Measurements from ENCODE around the gene DRC7.
"Not testable (repeated sequence)": the region's sequence is repeated elsewhere in the genome, so short reads cannot be mapped to it uniquely, and the experiment has no call there.

The DRC7 gene

DNA sequence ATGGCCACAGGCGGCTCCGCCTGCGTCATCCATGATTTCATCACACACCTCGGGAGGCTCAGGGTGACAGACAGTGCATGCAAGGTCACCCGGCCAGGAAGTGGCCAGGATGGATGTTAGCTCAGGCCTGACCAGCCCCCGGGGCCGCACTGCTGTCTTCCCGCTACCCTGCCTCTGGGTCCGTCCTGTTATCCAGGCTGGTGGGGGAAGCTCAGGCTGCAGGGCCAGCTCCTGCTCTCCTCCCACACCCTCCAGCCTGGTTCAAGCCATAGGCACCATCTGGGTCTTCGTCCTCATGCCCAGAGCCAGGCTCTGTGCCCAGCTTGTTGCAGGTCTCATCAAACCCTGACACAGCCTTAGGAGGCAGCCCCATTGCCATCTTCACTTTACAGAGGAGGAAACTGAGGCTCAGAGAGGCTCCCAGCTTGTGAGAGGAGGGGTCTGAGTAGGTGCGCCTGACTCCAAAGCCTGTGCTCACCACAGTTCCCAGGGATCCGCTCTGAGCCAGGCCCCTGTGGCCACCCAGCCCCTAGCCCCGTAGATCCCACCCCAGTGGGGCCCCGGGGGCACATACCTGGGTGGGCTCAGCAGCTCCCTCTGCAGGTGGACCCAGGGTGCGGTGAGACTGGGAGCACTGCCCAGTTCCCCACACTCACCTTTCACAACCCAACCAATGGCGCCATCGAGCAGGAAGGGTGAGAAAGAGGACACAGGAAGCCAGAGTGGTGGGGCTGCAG, 26.9 kb upstream of the DRC7 start:
- Histone ChIP-seq H3K27me3 (ENCODE audit: control insufficient read depth in 5 of 5, insufficient read depth in 4 of 5, low read length in 5 of 5) (peaks cover 0 to 9% (median 3%) of the 10 kb centered on the region in 5 donors), H3K27ac (ENCODE audit: low read depth, low read length) (no peak overlapping the region), H3K36me3 (ENCODE audit: control insufficient read depth in 5 of 5, insufficient read depth in 5 of 5, low read length in 5 of 5) (peaks cover 0 to 22% (median 8%) of the 10 kb centered on the region in 5 donors), H3K9ac (ENCODE audit: low read length in 5 of 5) (no peak overlapping the region), H3K9me3 (ENCODE audit: control insufficient read depth in 5 of 5, low read length in 5 of 5) (no peaks in the 10 kb centered on the region), H3K4me1 (ENCODE audit: control insufficient read depth in 5 of 5, insufficient read depth in 5 of 5, low read length in 5 of 5) (peaks cover 0 to 9% (median 0%) of the 10 kb centered on the region in 5 donors), H3K4me3 (ENCODE audit: low read depth in 1 of 5, low read length in 5 of 5) (no peak overlapping the region)

DNA sequence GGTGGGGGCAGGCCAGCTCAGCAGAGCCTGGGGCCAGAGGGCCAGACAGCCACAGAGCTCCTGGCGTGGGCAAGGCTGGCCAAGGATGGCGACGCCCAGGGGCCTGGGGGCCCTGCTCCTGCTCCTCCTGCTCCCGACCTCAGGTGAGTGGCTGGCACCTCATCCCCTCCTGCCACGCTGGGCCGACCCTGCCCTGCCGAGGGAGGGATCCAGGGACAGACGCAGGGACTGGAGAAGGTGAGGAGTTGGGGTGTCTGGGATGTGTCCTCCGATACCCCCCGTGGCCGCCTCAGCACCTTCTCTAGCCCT, 26.4 kb upstream of the DRC7 start, which contains the start of gene ADGRG3:
Gene ADGRG3 (plus strand): TSS at position 44 of the 309 bp plus-strand sequence. CDS start 42 bp downstream, at position 86.
- Histone ChIP-seq H3K4me3 (ENCODE audit: low read depth in 1 of 5, low read length in 5 of 5) (no peak within 1 kb of the TSS), H3K27me3 (ENCODE audit: control insufficient read depth in 5 of 5, insufficient read depth in 4 of 5, low read length in 5 of 5) (peaks cover 0 to 11% (median 8%) of the 10 kb centered on the region in 5 donors), H3K27ac (ENCODE audit: low read depth, low read length) (no peak within 1 kb of the TSS), H3K36me3 (ENCODE audit: control insufficient read depth in 5 of 5, insufficient read depth in 5 of 5, low read length in 5 of 5) (peaks cover 0 to 17% (median 4%) of the 10 kb centered on the region in 5 donors), H3K4me1 (ENCODE audit: control insufficient read depth in 5 of 5, insufficient read depth in 5 of 5, low read length in 5 of 5) (peaks cover 0 to 9% (median 0%) of the 10 kb centered on the region in 5 donors), H3K9ac (ENCODE audit: low read length in 5 of 5) (no peak within 1 kb of the TSS), H3K9me3 (ENCODE audit: control insufficient read depth in 5 of 5, low read length in 5 of 5) (no peaks in the 10 kb centered on the region)

DNA sequence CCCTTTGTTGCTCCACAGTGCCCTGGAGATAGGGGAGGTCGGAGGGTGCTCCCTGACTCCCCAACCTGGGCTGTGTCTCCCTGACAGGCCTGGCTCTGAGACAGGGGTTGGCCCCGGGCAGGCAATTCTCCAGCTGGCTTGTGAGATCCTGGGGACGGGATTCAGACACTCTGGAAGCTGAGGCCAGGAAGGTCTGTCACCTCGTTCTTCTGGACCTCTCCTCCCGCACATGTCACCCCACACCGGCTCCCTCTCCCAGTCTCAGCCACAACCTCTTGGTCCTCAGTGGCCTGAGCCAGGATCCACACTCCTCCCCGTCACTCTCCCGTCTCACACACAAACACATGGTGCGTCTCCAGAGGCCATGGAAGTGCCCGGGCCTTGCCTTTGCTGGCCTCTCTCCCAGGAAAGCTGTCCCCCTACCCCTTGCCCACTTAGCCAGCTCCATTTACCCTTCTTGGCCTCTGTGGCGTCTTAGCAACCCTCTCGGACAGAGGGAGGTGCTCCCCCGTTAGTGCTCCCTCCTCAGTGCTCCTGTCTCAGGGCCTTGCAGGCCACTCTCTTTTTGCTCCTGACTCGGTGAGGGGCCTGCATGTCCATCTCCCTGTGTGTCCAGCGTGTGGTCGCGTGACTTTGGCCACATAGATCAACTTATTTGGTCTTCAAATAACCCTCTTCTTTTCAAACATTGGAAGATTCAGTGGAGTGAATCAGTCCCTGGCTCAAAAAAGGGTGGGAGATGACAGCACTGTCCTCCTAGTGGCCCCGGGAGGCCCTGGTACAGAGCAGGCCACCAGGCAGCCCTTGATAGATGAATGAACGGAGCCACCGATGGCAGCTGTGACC, 25.8 kb upstream of the DRC7 start:
- Histone ChIP-seq H3K9ac (ENCODE audit: low read length in 5 of 5) (no peak overlapping the region), H3K4me3 (ENCODE audit: low read depth in 1 of 5, low read length in 5 of 5) (no peak overlapping the region), H3K36me3 (ENCODE audit: control insufficient read depth in 5 of 5, insufficient read depth in 5 of 5, low read length in 5 of 5) (peaks cover 0 to 10% (median 0%) of the 10 kb centered on the region in 5 donors), H3K27me3 (ENCODE audit: control insufficient read depth in 5 of 5, insufficient read depth in 4 of 5, low read length in 5 of 5) (peaks cover 0 to 15% (median 11%) of the 10 kb centered on the region in 5 donors), H3K27ac (ENCODE audit: low read depth, low read length) (no peak overlapping the region), H3K4me1 (ENCODE audit: control insufficient read depth in 5 of 5, insufficient read depth in 5 of 5, low read length in 5 of 5) (peaks cover 0 to 9% (median 0%) of the 10 kb centered on the region in 5 donors), H3K9me3 (ENCODE audit: control insufficient read depth in 5 of 5, low read length in 5 of 5) (no peaks in the 10 kb centered on the region)

DNA sequence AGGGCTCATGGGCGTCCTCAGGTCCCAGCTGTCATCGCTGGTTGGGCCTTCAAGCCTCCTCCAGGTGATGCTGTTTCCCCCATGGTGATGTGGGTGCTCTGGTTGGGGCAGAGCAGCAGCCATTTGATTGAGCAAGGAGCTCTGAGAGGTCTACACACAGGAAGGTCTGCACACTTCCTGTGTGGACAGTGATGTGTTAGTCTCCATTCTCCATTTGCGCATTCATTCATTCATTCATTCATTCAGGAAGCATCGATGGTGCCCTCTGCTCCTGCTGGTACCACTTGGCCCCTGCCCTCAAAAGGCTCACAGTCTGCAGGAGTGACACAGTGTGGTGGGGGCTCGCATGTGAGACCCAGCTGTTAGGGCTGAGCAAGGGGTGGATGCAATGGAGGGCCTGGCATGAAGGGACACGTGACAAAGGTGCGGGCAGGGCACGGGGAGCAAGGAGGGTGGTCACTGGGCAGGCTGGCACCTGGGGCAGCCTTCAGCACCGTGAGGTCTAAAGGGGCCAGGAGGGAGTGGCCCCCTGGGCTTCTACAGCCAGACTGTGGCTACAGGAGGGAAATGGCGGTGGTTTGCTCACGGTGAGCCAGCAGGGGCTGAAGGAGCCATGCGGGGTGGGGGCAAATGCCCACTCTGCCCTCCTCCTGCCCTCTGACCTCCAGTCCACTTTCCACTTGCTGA, 25.0 kb upstream of the DRC7 start:
- peaks cover 0 to 9% (median 0%) of the 10 kb centered on the region in 5 donors for H3K4me1 ChIP-seq (ENCODE audit: control insufficient read depth in 5 of 5, insufficient read depth in 5 of 5, low read length in 5 of 5)
- H3K27ac ChIP-seq (ENCODE audit: low read depth, low read length), result no peak overlapping the region

DNA sequence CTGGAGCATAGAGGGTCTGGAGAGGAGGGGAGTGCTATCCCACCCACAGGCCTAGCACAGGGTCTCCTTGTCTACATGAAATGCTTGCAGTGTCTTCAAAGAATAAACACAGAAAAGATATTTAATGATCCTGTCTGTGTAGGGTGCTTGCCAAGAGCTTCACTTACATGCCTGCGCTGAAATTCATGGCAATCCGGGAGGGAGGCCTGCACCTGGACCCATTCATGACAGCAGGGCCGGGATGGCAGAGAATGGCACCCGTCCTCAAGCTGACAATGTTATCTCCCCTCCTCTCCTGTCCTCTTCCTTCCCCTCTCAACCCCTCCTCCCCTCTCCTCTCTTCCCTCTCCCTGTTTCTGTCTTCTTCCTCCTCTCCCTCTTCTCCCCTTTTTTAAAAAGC, 24.4 kb upstream of the DRC7 start:
- Histone ChIP-seq H3K4me3 (ENCODE audit: low read depth in 1 of 5, low read length in 5 of 5) (no peak overlapping the region), H3K27ac (ENCODE audit: low read depth, low read length) (no peak overlapping the region), H3K4me1 (ENCODE audit: control insufficient read depth in 5 of 5, insufficient read depth in 5 of 5, low read length in 5 of 5) (peaks cover 0 to 9% (median 0%) of the 10 kb centered on the region in 5 donors), H3K36me3 (ENCODE audit: control insufficient read depth in 5 of 5, insufficient read depth in 5 of 5, low read length in 5 of 5) (peaks cover 0 to under 1% (median 0%) of the 10 kb centered on the region in 5 donors), H3K9me3 (ENCODE audit: control insufficient read depth in 5 of 5, low read length in 5 of 5) (no peaks in the 10 kb centered on the region), H3K9ac (ENCODE audit: low read length in 5 of 5) (no peak overlapping the region), H3K27me3 (ENCODE audit: control insufficient read depth in 5 of 5, insufficient read depth in 4 of 5, low read length in 5 of 5) (peaks cover 0 to 21% (median 11%) of the 10 kb centered on the region in 5 donors)

More for the DNA sequence above, 25.0 kb upstream of the DRC7 start:
- Histone ChIP-seq H3K9me3 (ENCODE audit: control insufficient read depth in 5 of 5, low read length in 5 of 5) (no peaks in the 10 kb centered on the region), H3K9ac (ENCODE audit: low read length in 5 of 5) (no peak overlapping the region), H3K27me3 (ENCODE audit: control insufficient read depth in 5 of 5, insufficient read depth in 4 of 5, low read length in 5 of 5) (peaks cover 0 to 21% (median 11%) of the 10 kb centered on the region in 5 donors), H3K36me3 (ENCODE audit: control insufficient read depth in 5 of 5, insufficient read depth in 5 of 5, low read length in 5 of 5) (peaks cover 0 to 4% (median 0%) of the 10 kb centered on the region in 5 donors), H3K4me3 (ENCODE audit: low read depth in 1 of 5, low read length in 5 of 5) (no peak overlapping the region)

DNA sequence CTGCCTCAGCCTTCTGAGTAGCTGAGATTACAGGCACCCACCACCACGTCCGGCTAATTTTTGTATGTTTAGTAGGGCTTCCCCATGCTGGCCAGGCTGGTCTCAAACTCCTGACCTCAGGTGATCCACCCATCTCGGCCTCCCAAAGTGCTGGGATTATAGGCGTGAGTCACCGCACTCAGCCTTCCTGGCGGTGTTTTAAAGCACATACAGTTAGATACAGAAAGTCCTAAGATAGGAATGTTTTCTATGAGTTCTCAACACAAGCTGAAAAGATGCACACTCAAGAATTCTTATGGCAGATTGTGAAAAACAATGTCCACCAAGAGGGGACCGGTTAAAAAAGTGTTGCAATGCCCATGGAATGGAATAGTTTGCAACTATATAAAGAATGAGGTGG, 23.2 kb upstream of the DRC7 start:
- peaks cover 0 to 21% (median 11%) of the 10 kb centered on the region in 5 donors for H3K27me3 ChIP-seq (ENCODE audit: control insufficient read depth in 5 of 5, insufficient read depth in 4 of 5, low read length in 5 of 5)
- H3K4me3 ChIP-seq (ENCODE audit: low read depth in 1 of 5, low read length in 5 of 5); H3K4me1 ChIP-seq (ENCODE audit: control insufficient read depth in 5 of 5, insufficient read depth in 5 of 5, low read length in 5 of 5); H3K27ac ChIP-seq (ENCODE audit: low read depth, low read length); H3K36me3 ChIP-seq (ENCODE audit: control insufficient read depth in 5 of 5, insufficient read depth in 5 of 5, low read length in 5 of 5); H3K9ac ChIP-seq (ENCODE audit: low read length in 5 of 5); H3K9me3 ChIP-seq (ENCODE audit: control insufficient read depth in 5 of 5, low read length in 5 of 5): not testable (repeated sequence)

DNA sequence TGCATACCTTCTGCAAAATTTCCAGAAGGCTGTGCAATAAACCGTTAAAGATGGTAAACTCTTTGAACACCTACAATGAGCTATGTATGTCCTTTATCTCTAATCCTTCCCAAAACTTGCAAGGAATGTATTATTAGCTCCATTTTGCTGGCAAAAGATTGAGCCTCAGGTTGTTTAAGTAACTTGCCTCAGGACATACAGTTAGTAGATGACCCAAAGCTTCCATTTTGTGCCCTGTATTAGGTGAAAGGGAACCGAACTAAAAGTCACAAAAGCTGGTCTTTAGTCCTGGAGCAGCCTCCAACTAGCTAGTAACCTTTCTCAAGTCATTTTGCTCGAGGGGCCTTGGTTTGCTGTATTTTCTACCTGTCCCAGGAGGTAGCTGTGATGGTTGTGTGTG, 22.2 kb upstream of the DRC7 start:
- Histone ChIP-seq H3K36me3 (ENCODE audit: control insufficient read depth in 5 of 5, insufficient read depth in 5 of 5, low read length in 5 of 5) (no peaks in the 10 kb centered on the region), H3K27me3 (ENCODE audit: control insufficient read depth in 5 of 5, insufficient read depth in 4 of 5, low read length in 5 of 5) (peaks cover 0 to 15% (median 11%) of the 10 kb centered on the region in 5 donors), H3K27ac (ENCODE audit: low read depth, low read length) (no peak overlapping the region)

DNA sequence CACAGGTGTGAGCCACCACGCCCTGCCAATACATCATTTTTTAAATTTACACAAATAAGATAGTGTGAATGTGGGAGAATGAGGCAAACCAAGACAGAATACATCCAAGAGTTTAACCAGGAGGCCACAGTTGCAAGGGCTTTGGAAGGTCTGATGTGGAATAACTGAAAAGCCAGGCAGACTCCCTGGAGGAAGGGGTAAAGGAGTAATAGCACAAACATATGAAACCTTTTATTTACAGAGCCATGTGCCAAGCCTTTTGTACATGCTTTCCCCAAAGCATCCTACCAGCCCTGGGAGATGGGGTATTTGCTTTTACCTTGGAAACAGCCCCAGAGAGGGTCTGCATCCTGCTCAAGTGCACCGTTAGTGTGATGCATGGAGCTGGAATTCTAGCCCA, 21.8 kb upstream of the DRC7 start:
- no peaks in the 10 kb centered on the region for H3K36me3 ChIP-seq (ENCODE audit: control insufficient read depth in 5 of 5, insufficient read depth in 5 of 5, low read length in 5 of 5)
- peaks cover 0 to 2% (median 0%) of the 10 kb centered on the region in 5 donors for H3K4me1 ChIP-seq (ENCODE audit: control insufficient read depth in 5 of 5, insufficient read depth in 5 of 5, low read length in 5 of 5)
- H3K27ac ChIP-seq (ENCODE audit: low read depth, low read length), result no peak overlapping the region
- peaks cover 0 to 15% (median 11%) of the 10 kb centered on the region in 5 donors for H3K27me3 ChIP-seq (ENCODE audit: control insufficient read depth in 5 of 5, insufficient read depth in 4 of 5, low read length in 5 of 5)
- no peak overlapping the region for H3K9ac ChIP-seq (ENCODE audit: low read length in 5 of 5)
- H3K4me3 ChIP-seq (ENCODE audit: low read depth in 1 of 5, low read length in 5 of 5), result no peak overlapping the region
- H3K9me3 ChIP-seq (ENCODE audit: control insufficient read depth in 5 of 5, low read length in 5 of 5), result no peaks in the 10 kb centered on the region

More for the DNA sequence above, 22.2 kb upstream of the DRC7 start:
- Histone ChIP-seq H3K4me1 (ENCODE audit: control insufficient read depth in 5 of 5, insufficient read depth in 5 of 5, low read length in 5 of 5) (peaks cover 0 to 5% (median 0%) of the 10 kb centered on the region in 5 donors), H3K9ac (ENCODE audit: low read length in 5 of 5) (no peak overlapping the region), H3K9me3 (ENCODE audit: control insufficient read depth in 5 of 5, low read length in 5 of 5) (no peaks in the 10 kb centered on the region), H3K4me3 (ENCODE audit: low read depth in 1 of 5, low read length in 5 of 5) (no peak overlapping the region)

DNA sequence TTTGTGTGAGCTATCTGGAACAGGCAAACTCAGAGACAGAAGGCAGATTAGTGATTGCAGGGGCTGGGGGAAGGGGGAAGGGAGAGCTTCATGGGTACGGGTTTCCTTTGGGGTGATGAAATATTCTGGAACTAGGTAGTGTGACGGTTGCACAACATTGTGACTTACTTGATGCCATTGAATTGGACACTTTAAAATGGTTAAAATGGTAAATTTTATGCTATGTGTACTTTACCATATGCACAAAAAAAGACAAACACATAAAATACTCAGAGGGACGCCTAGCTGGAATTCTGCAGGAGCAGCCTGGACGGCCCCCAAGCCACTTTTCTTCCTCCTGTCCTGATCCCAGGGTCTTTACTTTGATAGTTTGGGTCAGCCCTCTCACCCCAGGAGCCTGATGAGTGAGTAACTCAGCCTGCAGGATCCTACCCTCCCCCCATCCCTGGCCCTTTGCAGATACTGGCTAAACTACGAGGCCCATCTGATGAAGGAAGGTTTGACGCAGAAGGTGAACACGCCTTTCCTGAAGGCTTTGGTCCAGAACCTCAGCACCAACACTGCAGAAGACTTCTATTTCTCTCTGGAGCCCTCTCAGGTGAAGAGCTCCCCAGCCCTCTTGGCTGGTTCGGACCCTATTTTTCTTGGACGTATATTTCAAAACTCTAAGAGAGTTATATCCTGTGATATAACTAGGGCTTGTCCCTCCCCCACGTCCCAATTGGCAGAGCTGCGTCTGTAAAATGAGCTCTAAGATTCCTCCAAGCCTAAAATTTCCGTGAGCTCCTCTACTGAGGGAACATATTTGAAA, 18.7 kb upstream of the DRC7 start:
- Histone ChIP-seq H3K4me3 (ENCODE audit: low read depth in 1 of 5, low read length in 5 of 5) (no peak overlapping the region), H3K9ac (ENCODE audit: low read length in 5 of 5) (no peak overlapping the region), H3K4me1 (ENCODE audit: control insufficient read depth in 5 of 5, insufficient read depth in 5 of 5, low read length in 5 of 5) (no peaks in the 10 kb centered on the region), H3K9me3 (ENCODE audit: control insufficient read depth in 5 of 5, low read length in 5 of 5) (no peaks in the 10 kb centered on the region), H3K27me3 (ENCODE audit: control insufficient read depth in 5 of 5, insufficient read depth in 4 of 5, low read length in 5 of 5) (peaks cover 3 to 15% (median 8%) of the 10 kb centered on the region in 5 donors), H3K36me3 (ENCODE audit: control insufficient read depth in 5 of 5, insufficient read depth in 5 of 5, low read length in 5 of 5) (no peaks in the 10 kb centered on the region), H3K27ac (ENCODE audit: low read depth, low read length) (no peak overlapping the region)

Measured in subcutaneous abdominal adipose tissue (tissue), 5 donors.